Hematopoietic multipotent progenitor cell treated with erythropoietin and hydrocortisone succinate and interleukin-3 and kit ligand, for 4 days (in vitro differentiated cells): Measurements from ENCODE around the gene PRRG4.
A peak's percentile ranks its signal among the peaks of the same experiment; 100 is the strongest.
"Not testable (repeated sequence)": the region's sequence is repeated elsewhere in the genome, so short reads cannot be mapped to it uniquely, and the experiment has no call there.

Experiments
- DNase-seq: peaks from one replicate; pipeline ENCODE4 v3.0.0-alpha.2; 2015

The PRRG4 gene

DNA sequence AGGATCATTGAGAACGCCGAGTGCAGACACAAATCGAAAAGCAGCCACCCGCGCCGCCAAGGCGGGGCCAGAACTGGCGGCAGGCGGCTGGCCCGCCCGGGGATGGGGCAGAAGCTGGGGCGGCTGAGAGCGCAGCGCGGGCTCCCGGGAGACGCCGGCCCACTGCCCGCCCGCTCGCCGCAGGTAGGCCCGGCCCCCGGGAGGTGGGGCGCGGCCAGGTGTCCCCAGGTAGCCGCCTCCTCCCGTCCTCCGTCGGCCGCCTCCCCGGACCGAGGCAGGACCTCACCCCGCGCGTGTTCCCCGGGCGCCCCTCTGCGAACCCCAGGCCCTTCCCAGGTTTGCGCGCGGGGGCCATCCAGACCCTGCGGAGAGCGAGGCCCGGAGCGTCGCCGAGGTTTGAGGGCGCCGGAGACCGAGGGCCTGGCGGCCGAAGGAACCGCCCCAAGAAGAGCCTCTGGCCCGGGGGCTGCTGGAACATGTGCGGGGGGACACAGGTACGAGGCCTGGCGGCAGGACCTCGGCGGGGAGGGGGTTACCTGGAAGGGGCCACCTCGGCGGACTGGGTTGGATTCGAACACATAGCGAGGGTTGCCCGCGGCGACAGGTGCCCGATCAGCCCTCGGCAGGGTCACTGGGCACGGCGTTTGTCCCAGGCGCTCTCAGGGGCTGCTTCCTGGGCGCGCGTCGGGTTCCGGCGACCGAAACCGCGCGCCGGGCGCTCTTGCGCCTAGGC is at the start of gene PRRG4:
Gene PRRG4 (plus strand): TSS at position 248 of the 733 bp plus-strand sequence. CDS start 603 bp downstream, outside the sequence.
- DNase-seq: peak; percentile 87

DNA sequence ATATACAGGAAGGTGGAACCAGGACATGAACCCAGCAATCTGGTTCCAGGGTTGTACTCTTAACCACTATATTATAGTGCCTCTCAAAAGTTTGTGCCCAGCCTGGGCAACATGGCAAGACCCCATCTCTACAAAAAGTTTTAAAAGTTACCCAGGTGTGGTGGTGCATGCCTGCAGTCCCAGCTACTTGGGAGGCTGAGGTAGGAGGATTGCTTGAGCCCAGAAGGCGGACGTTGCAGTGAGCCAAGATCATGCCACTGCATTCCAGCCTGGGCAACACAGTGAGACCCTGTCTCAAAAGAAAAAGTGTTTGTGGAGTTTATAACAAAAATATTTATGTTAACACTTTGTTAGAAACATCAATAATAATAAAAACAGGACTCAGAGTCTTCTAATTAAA is 48.9 kb upstream of the PRRG4 start:
- not testable (repeated sequence) for DNase-seq

DNA sequence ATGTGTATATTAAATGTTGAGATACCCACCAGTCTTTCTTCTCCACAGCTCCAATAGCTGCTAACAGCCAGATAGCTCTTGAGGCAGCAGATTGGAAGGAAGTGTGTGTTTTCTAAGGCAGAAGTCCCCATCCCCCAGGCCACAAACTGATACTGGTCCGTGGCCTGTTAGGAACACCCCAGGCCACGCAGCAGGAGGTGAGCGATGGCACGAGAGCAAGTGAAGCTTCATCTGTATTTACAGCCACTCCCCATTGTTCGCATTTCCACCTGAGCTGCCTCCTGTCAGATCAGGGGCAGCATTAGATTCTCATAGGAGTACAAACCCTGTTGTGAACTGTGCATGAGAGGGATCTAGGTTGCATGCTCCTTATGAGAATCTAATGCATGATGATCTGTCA is 48.0 kb upstream of the PRRG4 start:
- no peak for DNase-seq

DNA sequence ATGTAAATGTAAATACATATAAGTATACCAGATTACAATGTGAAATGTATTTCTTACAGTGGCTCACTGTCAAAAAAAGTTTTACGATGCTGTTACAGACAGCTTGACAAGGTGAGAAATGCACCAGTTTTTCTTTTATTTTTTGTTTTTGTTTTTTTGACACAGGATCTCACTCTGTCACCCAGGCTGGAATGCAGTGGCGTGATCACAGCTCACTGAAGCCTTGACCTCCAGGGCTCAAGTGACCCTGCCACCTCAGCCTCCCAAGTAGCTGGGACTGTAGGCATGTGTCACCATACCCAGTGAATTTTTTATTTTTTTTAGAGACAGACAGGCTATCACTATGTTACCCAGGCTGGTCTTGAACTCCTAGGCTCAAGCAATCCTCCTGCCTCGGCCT is 44.5 kb upstream of the PRRG4 start:
- DNase-seq: no peak

DNA sequence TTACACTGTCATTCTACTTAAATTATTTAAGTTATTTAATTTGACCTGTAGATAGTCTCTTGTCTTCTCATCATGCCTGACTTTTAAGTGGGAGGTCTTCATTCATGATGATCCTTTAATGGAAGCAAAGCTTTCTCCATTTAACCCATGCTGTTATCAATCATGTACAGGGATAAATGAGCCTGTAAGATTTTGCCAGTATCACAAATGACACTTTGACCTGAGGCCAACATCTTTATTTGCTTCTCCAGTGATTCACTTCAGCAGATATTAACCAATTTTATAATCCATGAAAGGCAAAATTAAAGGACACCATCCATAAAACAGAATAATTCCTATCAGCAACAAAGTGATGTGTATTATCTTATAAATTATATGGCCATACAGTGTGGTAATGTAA is 42.9 kb upstream of the PRRG4 start:
- no peak for DNase-seq

DNA sequence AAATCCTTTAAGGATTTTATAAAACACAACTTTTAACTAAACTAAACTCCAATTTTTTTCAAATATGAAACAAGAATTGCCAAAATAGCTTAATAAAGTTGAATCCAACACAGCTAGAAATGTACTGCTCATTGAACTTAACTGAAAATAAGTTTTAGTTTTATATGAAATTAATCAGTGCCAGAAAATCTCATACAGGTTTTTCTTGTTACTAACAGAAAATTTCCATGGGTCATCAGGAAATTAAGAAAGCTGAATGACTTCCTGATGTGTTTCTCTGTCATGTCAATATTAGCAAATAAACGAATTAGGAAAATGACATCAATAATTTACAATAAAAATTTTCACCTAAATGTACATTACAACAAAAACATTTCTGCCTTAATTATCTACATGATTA is 38.8 kb upstream of the PRRG4 start:
- DNase-seq: no peak

DNA sequence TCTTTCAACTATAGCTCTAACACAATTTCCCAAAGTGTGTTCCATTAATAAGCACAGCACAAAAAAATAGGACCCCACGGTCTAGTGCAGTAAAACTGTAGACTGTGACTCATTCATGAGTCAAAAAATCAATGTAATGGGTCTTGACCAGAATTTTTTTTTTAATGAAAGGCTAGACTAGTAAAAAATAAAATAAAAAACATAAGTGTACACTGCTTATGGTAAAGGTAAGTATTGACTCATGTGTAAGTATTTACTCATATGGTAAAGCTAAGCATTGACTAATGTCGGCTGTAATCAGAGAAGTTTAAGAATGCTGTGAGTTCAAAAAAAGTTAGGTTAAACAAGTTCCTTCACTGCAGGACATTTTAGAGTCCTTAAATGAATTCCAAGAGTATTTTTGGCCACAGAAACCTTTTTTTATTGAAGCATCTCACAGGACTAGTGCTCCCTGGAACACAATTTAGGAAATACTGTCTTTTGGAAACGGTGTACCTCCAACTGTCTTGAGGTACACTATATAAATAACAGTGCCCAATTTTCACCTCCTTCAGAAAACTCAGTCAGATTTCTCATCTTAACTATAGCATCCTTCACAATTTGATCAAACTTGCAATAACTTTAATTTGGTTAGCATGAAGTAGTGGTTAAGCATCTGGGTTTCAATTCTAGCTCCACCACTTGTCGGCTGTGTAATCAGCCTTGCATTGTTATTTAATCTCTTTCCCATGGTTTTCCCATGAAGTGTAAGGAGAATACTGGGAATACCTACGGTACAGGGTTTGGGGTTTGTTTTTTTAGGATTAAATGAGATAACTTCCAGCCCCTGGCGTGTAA is 37.4 kb upstream of the PRRG4 start:
- no peak for DNase-seq

DNA sequence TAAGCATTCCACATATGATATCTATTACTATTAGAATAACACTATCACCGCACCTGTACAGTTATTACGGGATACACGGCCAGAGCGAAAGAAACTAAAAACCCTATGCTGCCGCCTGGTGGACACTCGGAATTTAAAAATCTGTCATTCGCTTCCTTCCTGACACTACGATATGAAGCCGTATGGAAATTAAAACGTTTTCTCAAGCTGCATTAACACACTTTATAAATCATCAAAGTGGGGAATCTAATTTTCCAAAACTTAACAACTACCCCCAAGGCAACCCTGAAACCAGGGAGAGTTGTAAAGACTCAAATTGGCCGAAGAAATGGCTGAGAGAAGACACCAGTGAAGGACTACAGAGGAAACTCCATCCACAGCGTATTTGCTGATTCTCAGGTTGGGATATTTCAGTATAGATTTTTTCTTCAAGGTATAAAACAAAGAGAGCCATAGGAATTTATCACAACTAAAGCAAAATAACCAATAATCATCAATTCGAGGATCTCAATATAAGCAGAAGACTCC is 36.7 kb upstream of the PRRG4 start:
- peak; percentile 84 for DNase-seq

DNA sequence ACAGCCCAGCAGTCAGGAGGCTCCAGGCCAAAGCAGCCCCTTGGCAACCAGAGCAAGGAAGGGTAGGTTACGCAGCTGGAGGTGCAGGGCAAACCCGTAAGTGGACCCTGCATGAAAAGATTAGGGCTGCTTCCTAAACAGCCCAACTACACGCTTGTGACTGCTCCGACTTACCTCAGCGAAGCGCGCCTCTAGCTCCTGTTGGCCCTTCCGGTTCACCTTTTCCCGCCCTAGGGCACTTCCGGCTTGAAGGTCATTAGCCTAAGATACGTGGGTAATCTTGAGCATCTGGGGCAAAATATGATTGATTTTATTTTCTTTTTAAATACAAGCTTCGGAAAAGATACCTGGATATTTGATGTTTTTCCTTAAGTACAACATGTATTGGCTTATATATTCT is 35.3 kb upstream of the PRRG4 start, which contains the start of gene CCDC73:
Gene CCDC73 (minus strand): TSS at position 224 of the 400 bp plus-strand sequence. CDS start 34,419 bp downstream, outside the sequence.
- no peak for DNase-seq

DNA sequence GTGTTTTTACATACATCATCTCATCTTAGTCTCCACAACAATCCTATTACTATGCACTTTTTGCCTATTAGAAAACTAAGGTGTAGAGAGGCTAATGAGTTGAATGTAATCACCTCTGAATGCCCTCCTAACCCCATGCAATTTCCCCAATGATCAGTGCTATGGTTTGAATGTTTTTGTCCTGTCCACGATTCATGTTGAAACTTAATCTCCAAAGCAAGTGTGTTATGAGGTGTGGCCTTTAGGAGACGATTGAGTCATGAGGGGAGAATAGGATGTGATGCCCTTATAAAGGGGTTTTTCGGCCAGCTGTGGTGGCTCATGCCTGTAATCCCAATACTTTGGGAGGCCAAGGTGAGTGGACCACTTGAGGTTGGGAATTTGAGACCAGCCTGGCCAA is 33.3 kb upstream of the PRRG4 start:
- DNase-seq: no peak

DNA sequence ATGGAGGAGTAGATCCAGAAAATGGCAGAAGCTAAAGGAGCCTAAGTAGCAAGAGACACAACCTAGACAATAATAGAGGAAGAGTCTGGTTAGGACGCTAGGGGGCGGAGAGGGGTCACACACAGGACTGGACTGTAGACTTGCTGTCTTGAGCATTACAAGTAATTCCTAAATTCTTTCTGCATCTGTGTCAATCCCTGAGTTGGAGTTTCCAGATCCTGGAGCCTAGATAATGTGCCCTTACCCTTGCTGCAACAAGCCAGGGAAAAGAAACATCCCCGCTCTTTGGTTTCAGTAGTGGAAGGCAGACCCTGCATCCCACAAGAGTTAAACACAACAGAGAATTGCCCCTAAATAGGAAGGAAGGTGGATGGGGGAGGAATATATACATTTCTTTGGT is 20.4 kb upstream of the PRRG4 start:
- peak; percentile 90 for DNase-seq

DNA sequence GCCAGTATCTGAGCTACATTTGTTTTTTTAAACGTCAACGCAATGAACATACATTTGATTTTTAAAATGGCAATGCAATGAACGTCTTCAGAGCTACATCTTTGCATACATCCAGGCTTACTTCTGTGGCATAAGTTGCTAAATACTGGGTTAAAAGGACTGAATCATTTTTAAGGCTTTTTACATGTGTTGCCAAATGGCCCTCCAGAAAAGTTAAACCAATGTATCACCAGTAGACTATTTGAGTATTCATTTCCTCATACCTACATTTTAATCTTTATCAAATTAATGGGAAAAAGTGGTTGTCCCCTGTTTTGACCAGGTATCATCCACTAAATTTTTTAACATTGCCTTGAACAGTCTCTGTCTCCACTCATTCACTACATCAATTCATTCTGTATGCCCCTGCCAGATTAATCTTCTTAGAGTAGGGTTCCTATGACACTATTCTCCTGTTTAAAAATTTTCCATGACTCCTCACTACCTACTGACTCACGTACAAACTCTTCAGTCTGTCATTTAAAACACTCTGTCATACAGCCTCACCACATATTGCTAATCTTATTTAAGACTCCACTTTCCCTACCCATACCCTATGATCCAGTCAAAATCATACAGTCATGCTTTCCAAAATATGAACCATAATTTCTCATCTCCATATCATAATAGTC is 12.4 kb upstream of the PRRG4 start:
- DNase-seq: no peak

DNA sequence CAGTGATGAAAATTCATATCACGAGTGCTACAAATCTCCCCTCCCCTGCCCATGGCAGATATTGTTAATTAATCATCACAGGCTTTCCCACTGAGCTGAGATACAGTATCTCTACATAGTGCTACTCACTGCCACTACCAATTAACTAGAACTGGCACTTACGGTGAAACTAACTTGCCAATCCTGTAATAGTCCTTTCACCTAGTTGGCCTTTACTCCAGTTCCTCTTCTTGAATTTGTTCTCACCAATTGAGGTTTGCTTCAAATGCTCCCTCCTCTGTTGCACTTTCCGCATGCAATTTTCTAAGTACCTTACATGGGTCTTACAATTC is 11.9 kb upstream of the PRRG4 start:
- no peak for DNase-seq

DNA sequence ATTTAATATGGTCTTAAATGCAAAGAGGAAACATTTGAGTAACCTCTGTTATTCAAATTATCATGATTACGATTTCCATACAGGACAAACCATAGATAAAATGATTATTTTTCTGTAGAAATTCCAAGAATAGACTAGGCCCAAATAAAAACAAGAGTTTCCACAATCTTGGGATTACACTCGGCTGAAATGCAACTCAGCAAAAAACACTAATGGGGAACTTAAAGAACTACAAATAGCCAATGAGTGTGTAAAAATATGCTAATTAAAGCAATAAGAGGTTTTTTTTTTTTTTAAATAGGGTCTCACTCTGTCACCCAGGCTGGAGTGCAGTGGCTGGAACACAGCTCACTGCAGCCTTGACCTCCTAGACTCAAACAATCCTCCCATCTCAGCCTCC is 10.5 kb upstream of the PRRG4 start:
- DNase-seq: no peak

DNA sequence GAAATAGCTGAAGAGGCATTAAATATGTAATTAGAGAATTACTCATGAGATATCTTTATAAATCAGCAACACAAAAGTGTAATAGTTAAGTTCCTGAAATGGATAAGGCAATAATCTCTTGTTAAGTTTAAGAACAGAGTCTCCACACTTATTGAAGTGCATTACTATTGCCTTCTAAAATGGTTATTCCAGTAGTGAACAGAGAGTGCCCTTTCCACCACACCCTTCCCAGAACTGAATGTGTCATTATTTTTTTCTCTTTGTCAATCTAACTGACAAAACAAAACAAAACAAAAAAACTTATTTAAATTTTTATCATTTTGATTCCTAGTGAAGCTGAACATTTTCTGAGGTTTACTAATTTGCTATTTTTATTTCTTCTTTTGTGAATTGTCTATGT is 9.2 kb upstream of the PRRG4 start:
- DNase-seq: no peak

DNA sequence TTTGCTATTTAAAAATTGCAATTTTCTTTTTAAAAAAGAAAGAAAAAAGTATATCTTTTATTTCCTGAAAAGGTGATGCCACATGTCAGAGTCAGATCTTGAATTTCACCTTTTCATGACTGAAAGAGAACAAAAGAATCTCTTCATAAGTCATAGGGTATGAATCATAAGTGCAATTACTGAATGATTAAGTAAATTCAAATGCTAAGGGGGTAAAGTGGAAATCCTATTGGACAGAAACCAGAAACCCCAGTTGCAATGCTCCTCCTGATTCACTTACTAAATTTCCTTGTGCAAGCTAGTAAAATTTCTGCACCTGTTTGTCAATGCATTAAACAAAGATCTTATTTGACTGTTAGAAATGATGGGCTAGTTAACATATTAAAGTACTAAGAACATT is 8.2 kb upstream of the PRRG4 start:
- DNase-seq: no peak

DNA sequence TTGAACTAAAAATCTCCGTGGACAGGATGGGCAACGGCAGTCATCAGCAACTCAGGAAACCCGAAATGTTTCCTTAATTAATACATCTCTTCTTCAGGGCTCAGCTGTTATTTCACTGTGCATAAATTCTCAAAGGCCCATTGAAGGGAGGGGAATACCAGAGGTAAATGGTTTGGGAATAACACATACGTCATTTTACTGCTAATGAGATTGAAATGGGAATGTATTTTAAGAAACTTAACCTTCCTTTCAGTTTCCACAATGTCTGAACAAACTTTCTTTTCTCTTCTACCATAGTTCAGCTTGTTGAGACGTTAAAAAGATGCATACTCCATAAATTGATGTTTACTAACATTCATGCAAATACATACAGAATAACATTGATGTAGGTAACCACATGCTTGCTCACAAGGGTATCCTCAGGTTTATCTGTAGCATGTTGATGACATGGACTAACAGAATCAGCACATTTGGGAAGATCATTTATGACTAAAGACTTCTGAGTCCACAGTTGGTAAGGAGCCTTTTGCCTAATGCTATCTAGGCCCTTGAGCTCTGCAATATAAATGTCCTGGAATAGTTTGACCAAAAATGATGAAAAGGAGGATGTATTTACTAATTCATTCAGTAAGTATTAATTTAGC is 7.7 kb upstream of the PRRG4 start:
- no peak for DNase-seq

DNA sequence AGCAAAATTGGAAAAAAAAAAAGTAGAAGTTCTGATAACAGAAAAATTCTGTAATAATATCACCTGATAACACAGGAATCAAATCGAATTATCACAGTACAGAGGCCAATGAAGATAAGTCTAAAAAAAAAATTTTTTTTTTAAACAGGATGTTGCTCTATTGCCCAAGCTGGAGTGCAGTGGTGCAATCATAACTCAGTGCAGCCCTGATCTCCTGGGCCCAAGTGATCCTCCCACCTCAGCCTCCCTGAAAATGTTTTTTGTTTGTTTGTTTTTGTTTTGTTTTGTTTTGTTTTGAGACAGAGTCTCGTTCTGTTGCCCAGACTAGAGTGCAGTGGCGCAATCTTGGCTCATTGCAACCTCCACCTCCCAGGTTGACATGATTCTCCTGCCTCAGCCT is 6.1 kb upstream of the PRRG4 start:
- DNase-seq: peak; percentile 40

DNA sequence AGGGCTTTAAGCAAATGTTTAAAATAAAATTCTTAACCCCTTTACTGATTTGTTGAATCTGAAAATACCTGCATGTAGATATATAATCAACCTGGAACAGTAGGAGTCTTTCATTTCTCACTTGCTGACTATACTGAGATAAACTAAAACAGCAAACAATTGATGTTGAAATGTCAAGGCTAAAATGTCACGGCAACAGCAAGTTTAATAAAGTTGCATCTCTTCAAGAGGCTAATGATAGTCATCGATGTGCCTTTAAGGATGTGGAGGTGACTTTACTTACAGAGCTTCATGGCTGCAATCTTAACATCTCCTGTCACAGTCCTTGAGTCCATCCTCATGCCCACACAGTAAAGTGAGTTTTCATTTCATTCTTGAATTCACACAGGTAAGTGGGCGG is 3.6 kb upstream of the PRRG4 start:
- no peak for DNase-seq

DNA sequence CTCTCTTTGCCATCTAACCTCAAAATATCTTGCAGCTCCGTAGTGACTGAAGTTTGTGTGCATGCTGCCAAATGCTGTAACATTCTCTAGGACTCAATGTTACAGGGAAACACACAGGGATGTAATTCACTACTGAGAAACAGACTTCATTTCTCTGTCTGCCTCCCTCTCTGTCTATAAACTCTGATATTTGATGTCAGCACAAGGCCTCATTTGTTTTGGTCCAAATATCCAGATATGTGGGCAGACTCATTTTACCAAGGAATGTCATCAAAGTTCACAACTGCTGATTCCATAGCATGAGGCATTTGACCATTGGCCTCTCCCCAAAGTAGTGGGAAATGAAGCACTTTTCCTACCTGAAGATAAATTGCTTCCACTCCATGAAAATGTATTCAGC is 2.5 kb upstream of the PRRG4 start:
- no peak for DNase-seq

DNA sequence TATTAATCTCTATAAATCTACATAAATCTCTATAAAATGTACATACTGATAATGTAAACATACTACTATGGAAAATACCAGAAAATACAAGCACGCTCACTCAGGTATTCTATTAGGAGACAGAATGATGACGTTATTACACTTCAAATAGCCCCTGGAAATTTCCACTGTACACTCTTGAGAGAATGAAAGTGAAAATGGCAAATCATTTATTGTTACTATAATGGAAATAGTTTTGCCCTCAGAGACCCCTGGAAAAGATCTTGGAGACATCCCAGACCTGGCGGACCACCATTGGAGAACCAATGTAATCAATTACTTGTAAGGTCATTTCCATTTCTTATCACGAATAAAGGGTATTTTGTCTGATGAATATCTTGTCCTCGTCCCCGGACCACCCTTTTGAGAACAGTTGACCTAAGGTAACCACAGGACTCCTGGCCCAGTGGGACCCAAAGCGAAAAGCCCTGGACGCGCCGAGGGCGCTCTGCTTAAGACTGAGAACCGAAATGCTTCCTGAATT is 509 bp upstream of the PRRG4 start:
- DNase-seq: peak; percentile 42

DNA sequence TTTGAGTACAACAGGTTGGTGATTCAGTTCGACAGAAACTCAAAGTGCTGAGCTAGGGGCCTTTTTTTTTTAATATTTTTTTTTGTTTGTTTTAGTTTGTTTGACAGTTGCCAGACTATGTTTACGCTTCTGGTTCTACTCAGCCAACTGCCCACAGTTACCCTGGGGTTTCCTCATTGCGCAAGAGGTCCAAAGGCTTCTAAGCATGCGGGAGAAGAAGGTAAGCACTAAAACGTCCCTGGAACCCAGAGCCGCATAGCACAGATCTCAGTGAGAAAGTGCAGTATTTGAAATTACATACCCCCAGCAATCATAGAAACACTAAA is 649 bp downstream of the PRRG4 start:
- peak; percentile 75 for DNase-seq

DNA sequence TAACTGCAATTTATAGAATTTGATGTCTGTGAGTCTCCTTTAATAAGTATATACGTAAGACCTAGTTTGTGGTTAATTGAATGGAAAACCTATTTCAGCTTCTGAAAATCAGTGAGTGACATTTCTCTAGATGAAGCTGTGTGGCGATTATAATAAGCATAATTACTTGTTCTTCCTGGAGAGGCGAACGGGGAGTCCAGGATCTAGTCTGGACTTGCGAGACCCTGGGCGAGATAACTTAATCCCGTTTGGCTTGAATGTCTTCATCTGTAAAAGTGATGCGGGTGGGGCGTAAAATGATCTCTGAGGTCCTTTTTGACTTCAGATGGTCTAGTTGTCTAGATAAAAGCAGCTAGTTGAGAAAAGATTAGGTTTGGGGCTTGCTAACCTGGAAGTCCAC is 1.1 kb downstream of the PRRG4 start:
- no peak for DNase-seq
